HG03045 (cell line): ENCODE measurements around the gene NSUN6.

Source experiments
- ATAC-seq: cut with Tn5 transposase; IDR thresholded peaks from one replicate; pipeline ENCODE4 v1.9.1; 2021; ENCODE audit warnings: mild to moderate bottlenecking, moderate library complexity; ENCODE audit not compliant: unreplicated experiment

The NSUN6 gene

DNA sequence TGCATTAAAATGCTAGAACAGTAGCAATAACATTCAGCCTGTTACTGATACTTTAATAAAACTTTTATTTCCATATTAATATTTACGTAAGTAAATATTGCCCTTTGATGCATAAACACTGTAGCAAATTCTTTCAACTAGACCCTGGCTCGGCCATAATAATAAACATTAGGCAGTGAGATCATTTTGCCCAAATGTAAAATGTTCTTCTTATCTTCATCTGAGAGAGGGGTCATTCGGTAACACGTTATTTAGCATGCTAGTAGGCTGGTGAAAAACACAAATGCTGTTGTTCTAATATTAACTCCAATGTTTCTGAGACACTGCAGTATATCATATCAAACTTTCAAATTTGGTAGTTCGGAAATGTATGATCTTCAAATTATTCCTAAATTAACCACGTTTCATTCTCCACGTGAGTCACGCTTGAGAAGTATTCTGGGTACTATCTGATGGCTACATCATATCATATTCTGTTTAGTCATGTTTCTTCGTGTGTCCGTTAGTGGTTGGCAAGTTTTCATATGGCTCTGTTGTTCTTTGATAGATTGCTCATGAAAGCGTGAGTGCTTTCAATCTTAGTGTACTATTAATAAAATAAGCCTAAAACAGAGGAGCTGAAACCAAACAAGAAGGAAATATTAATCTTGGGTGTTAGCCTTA is 145.8 kb downstream of the NSUN6 start:
- no peak for ATAC-seq

DNA sequence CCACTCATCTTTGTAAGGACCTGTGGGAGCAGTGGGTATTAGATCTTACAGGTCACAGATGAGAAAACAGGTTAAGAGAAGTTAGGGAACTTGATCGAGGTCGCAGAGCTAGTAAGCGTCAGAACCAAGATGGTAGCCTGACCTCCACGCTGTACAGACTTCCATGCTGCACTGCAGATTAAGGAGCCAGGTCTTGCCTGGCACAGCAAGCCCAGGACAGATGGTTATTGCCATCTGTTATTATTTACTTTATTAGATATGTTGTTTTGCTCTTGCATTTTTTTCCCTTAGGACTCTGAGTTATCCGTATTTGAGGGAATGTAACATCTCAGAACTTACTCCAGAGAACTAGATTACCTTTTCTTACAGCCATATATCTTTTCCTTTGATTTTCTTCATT is 147.2 kb downstream of the NSUN6 start:
- ATAC-seq = no peak

DNA sequence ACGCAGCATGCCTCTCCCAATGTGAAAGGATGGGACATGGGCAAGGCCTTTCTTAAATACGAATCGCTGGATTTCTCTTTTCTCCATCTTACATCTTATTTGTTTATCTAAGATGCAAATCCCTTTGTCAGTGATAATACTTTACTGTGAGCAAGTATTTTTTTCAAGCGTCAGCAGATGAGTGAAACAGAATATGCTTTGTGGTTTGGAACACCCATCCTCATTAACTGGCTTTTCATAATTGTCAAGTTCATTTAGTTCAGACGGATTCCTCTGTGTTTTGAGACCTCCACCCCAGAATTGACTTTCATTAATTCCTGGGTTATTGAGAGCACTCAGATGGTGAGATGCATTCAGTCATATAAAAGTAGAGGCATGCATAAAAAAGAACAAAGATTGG is 149.8 kb downstream of the NSUN6 start:
- no peak for ATAC-seq

DNA sequence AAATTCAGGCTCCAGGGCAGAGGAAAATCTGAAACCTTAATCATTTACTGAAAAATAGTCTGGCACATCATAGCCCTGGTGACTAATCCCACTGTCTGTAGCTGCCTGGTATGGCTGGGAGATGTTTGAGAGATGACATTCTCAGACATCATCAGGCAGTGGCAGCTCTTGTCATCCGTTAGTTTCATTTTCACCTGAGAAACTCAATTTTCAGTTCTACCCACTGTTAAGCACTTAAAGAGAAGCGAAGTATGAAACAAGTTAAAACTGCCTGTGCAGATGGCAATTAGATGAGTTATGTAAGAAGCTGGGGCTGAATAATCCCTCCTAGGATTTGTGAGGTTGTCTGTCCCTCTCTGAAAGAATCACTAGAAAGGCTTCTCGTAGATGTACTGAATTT is 150.2 kb downstream of the NSUN6 start:
- ATAC-seq = peak; percentile 87

DNA sequence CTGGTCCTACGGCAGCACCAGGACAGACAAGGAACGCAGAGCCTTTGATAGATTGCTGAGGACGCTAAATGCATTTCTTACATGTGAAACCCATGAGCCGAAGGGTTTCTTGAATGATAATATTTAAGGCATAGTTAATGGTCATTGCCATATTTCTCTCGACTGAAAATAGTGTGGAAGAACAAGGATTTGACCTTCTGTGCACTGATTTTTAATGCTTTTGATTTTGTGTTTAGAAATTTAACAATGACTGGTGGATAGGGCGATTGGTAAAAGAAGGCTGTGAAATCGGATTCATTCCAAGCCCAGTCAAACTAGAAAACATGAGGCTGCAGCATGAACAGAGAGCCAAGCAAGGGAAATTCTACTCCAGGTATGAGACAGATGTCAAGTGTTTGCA is 150.8 kb downstream of the NSUN6 start:
- ATAC-seq = no peak

DNA sequence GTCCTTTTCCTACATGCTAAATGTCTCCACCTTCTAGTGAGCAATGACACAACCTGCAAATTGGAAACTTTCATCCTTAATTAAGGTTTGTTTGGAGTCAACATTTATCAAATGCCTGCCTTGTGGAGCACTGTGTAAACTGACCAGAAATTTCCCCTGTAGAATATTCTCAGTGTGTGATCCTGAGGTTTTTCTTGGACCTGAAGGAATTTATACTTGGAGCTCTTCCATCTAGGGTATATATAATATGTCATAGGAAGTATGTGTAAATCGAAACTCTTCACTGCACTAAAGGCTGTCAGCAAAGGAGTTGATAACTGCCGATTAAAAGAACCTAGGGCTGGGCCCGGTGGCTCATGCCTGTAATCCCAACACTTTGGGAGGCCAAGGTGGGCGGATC is 152.4 kb downstream of the NSUN6 start:
- no peak for ATAC-seq

DNA sequence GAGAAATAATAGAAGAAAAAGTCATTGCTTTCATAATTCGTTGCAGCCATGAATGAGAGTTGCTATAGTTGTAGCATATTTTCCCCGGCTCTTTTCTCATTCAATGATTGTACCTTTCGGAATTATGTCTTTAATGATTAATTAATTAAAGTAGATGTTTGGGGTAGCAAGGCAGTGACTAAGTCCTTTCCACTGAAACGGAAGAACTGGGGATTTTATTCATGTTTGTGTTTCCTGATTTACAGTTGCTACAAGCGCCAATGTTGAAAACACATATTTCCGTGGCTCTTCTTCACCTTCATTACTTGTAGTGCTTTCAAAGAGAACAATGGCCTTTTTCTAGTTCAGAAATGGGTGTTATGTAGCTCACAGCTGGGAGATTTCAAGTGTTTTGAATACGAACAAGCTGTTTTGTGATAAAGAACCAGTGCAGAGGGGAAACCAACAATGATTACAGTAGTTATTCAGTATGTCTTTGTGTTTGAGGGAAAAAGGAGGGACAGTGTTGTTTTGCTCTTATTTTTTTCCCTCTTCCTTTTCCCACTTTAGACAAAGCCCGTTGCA is 153.5 kb downstream of the NSUN6 start:
- no peak for ATAC-seq
